RWPE1 (cell line): ENCODE measurements around the gene STAT6.

Source experiments
- CTCF ChIA-PET: fragments of 350-600 bp; sonication (Branson Sonifier 250); formaldehyde crosslinking; extraction: SDS; loops from one replicate; lab custom pipeline; 2021; lab: Yijun Ruan, JAX
- POLR2A ChIA-PET: fragments of 400-600 bp; formaldehyde crosslinking; extraction: SDS; loops from one replicate; lab custom pipeline; 2020; ENCODE audit warnings: antibody characterized with exemption; ENCODE audit not compliant: low non-redundant PET; lab: Yijun Ruan, JAX
- DNase-seq: peaks from one replicate; pipeline ENCODE4 v3.0.0; 2012; ENCODE audit warnings: low spot score
- H3K27ac ChIP-seq: fragments of 450-650 bp; 2 replicates; pipeline ENCODE4 v1.5.1; 2017
- CTCF ChIP-seq: fragments of 450-650 bp; conservative IDR thresholded peaks from 2 replicates; pipeline ENCODE4 v1.5.1; 2017; ENCODE audit warnings: low read depth, mild to moderate bottlenecking

The STAT6 gene

DNA sequence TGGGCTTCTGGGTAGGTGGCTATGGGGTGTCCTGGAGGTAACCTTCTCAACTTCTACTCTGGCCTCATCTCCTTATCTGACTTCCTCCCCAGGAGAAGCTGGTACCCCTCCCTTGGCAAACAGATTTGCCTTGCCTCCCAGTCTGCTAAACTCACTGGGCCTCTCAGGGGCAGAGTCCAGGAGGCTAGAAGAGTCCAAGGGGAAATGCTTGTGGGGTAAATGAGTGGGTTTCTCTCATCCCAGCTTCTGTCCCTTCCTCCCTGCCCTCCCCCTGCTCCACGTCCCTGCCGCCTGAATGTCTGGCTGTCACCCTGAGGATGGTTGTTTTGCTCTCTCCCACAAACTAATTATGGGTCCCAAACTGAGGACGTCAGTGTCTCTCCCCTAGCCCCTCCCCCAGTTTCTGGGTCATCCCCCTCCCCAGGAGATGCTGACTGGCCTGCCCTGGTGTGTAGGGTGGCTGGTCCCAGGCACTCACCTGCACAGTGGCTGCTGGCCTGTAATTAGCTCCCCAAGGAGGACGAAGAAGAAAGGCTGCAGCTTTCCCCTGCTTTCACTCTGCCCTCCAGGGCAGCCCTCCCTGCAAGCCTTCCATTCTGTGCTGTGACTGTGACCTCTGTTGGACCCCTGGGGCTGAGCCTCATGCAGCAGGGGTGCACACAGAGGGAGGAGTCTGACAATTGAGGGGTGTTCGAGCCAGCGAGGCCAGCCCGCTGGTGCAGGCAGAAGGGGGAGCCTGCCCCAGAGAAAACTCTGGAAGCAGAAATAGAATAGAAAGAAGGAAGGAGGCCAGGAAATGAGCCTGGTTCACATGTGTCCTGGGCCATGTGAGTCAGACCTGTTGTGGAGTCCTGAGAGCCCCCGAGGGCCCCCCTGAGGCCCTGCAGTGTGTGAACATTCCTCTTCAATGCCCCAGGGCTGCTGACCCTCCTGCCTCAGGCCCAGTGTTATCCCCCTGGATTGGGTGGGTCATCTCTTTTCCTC is 36.1 kb upstream of the STAT6 start, which contains the start of gene LRP1-AS:
TSS of gene LRP1-AS (minus strand) at position 659 of the 984 bp plus-strand sequence.
- no peak for TF ChIP-seq CTCF
- no peak for DNase-seq
- H3K27ac ChIP-seq = peak within 1 kb of the TSS; percentile 98
- ChIA-PET CTCF (interaction anchor here (0.5 to 1.2 kb wide), 3 partner anchors 18 to 28 kb away, joined by 3 to 6 read pairs (median 4); no protein-coding TSS in a partner anchor), POLR2A (interaction anchor here (0.6 kb wide), 1 partner anchor 61 kb away, joined by 3 read pairs; no protein-coding TSS in a partner anchor)

DNA sequence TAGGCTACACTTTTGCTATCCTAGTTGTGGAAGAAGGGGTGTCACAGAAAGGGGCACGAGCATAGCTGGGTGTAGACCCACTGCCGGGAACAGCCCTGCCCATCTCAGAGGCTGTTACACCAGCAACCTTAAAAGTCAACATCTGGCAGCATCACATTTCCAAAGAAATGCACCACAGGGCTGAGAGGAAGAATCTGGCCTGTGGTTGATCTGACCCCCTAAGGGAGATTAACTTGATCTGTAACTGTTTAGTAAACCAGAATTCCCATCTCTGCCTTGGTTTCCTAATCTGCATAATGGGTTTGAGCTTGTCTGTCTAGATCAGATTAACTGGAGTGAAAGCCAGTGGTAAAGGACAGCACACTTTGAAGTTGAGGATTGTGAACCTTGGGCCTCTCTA is 34.9 kb upstream of the STAT6 start:
- H3K27ac ChIP-seq = peak overlapping the region; percentile 98

GRCh38 chr12:57145460-57146059 is 34.4 kb upstream of the STAT6 start:
- TF ChIP-seq CTCF = no peak
- DNase-seq = no peak
- ChIA-PET CTCF (interaction anchor here (0.8 kb wide), 1 partner anchor 21 kb away, joined by 3 read pairs; no protein-coding TSS in a partner anchor), POLR2A (no interaction called here)
- peak overlapping the region; percentile 34 for H3K27ac ChIP-seq

More for the DNA sequence above, 34.9 kb upstream of the STAT6 start:
- ChIA-PET CTCF (interaction anchor here (0.8 kb wide), 2 partner anchors 22 to 68 kb away, joined by 3 to 4 read pairs; no protein-coding TSS in a partner anchor), POLR2A (no interaction called here)
- no peak for DNase-seq
- TF ChIP-seq CTCF = no peak

- CTCF ChIA-PET = no interaction called here
Measured at GRCh38 chr12:57143454-57143853, 32.3 kb upstream of the STAT6 start.

DNA sequence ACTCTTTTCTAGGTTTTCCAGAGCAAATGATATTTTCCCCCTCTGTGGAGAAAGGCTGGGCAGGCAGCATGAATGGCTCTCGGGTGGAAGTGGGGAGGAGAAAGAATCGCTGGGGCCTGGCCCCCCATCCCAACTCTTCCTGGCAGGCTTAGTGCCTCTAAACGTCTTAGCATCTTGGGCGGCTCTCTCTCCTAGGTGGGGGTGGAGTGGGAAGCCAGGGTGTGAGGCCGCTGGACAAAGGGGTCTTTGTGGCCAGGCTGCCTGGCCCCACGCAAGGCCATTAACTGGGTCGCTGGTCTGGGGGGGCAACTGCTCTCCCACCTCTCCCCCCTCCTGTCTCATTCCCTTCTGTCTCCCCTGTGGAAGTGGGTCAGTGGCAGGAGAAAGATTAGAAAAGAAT is 31.6 kb upstream of the STAT6 start:
- ChIA-PET CTCF (interaction anchor here (1.1 kb wide), 1 partner anchor 72 kb away, joined by 4 read pairs; no protein-coding TSS in a partner anchor), POLR2A (no interaction called here)
- DNase-seq = no peak
- peak overlapping the region; percentile 38 for H3K27ac ChIP-seq
- TF ChIP-seq CTCF = no peak

More at GRCh38 chr12:57143454-57143853, 32.3 kb upstream of the STAT6 start:
- POLR2A ChIA-PET = no interaction called here
- no peak for TF ChIP-seq CTCF
- H3K27ac ChIP-seq = peak overlapping the region; percentile 38
- no peak for DNase-seq

GRCh38 chr12:57142121-57142520 is 31.0 kb upstream of the STAT6 start:
- DNase-seq = no peak
- ChIA-PET POLR2A (no interaction called here), CTCF (interaction anchor here (0.7 to 1.1 kb wide), 2 partner anchors 72 to 1316 kb away, joined by 3 to 4 read pairs; no protein-coding TSS in a partner anchor)
- peak overlapping the region; percentile 31 for H3K27ac ChIP-seq
- no peak for TF ChIP-seq CTCF
